Measurements from ENCODE around the gene PLD1. TPM values are rescaled to one million over a fixed set of nuclear protein-coding genes. Genes with fewer than 3 reads are reported as not detected.

The PLD1 gene
- total and polyA plus RNA-seq, 4 donors = 4.9 to 31.5 (median 18.6) TPM

DNA sequence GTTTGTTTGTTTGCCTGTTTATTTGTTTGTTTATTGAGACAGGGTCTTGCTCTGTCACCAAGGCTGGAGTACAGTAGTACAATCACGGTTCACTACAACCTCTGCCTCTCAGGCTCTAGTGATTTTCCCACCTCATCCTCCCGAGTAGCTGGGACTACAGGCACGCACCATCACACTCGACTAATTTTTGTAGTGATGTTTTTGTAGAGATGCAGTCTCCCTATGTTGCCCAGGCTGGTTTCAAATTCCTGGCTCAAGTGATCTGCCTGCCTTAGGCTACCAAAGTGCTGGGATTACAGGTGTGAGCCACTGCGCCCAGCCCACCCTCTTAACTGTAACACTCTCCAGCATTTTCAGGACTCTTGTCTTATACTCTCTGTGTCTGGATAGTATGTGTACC is 26.7 kb downstream of the PLD1 start:
- 85% methylated on average over 5 of the region's 5 CpGs for WGBS
- Histone ChIP-seq H3K27me3 (ENCODE audit: control insufficient read depth in 4 of 4, insufficient read depth in 4 of 4, low read length in 3 of 4) (no peaks in the 10 kb centered on the region), H3K4me3 (ENCODE audit: low read depth in 1 of 3, low read length in 3 of 3) (no peak overlapping the region), H3K27ac (ENCODE audit: low read depth in 1 of 2, low read length in 2 of 2) (no peak overlapping the region), H3K4me1 (ENCODE audit: control insufficient read depth in 4 of 4, insufficient read depth in 4 of 4, low read length in 3 of 4) (peaks cover 0 to 6% (median 3%) of the 10 kb centered on the region in 4 donors), H3K36me3 (ENCODE audit: control insufficient read depth in 4 of 4, insufficient read depth in 3 of 4, low read depth in 1 of 4, low read length in 3 of 4) (no peaks in the 10 kb centered on the region), H3K9ac (ENCODE audit: low read depth in 1 of 2, low read length in 2 of 2) (no peak overlapping the region), H3K9me3 (ENCODE audit: control insufficient read depth in 4 of 4, low read length in 3 of 4) (no peaks in the 10 kb centered on the region)
- TF ChIP-seq GABPA (IDR thresholded peaks at IDR 0.05 in 1 of 2, conservative IDR thresholded peaks at IDR 0.05 in 1 of 2) = no peak
- TF ChIP-seq FOXA2 (IDR thresholded peaks at IDR 0.05) = no peak
- no peak for TF ChIP-seq HNF4A (conservative IDR thresholded peaks at IDR 0.05)
- no peak for TF ChIP-seq HNF4G (IDR thresholded peaks at IDR 0.05)
- no peak for TF ChIP-seq FOXA1 (IDR thresholded peaks at IDR 0.05)
- TF ChIP-seq YY1 (IDR thresholded peaks at IDR 0.05) = no peak
- no peak for TF ChIP-seq RAD21 (IDR thresholded peaks at IDR 0.05)
- TF ChIP-seq, protein P1, sequence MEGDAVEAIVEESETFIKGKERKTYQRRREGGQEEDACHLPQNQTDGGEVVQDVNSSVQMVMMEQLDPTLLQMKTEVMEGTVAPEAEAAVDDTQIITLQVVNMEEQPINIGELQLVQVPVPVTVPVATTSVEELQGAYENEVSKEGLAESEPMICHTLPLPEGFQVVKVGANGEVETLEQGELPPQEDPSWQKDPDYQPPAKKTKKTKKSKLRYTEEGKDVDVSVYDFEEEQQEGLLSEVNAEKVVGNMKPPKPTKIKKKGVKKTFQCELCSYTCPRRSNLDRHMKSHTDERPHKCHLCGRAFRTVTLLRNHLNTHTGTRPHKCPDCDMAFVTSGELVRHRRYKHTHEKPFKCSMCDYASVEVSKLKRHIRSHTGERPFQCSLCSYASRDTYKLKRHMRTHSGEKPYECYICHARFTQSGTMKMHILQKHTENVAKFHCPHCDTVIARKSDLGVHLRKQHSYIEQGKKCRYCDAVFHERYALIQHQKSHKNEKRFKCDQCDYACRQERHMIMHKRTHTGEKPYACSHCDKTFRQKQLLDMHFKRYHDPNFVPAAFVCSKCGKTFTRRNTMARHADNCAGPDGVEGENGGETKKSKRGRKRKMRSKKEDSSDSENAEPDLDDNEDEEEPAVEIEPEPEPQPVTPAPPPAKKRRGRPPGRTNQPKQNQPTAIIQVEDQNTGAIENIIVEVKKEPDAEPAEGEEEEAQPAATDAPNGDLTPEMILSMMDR (IDR thresholded peaks at IDR 0.05; ENCODE audit: low read depth, low read length, missing input control) = no peak
- TF ChIP-seq EGR1 (IDR thresholded peaks at IDR 0.05; ENCODE audit: low read depth in 2 of 2) = no peak
- TF ChIP-seq, protein P2, sequence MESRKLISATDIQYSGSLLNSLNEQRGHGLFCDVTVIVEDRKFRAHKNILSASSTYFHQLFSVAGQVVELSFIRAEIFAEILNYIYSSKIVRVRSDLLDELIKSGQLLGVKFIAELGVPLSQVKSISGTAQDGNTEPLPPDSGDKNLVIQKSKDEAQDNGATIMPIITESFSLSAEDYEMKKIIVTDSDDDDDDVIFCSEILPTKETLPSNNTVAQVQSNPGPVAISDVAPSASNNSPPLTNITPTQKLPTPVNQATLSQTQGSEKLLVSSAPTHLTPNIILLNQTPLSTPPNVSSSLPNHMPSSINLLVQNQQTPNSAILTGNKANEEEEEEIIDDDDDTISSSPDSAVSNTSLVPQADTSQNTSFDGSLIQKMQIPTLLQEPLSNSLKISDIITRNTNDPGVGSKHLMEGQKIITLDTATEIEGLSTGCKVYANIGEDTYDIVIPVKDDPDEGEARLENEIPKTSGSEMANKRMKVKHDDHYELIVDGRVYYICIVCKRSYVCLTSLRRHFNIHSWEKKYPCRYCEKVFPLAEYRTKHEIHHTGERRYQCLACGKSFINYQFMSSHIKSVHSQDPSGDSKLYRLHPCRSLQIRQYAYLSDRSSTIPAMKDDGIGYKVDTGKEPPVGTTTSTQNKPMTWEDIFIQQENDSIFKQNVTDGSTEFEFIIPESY (IDR thresholded peaks at IDR 0.05) = no peak
- no peak for TF ChIP-seq ATF3 (IDR thresholded peaks at IDR 0.05)
- no peak for TF ChIP-seq JUND (IDR thresholded peaks at IDR 0.05)
- no peak for TF ChIP-seq NR2F2 (IDR thresholded peaks at IDR 0.05)
- TF ChIP-seq SP1 (IDR thresholded peaks at IDR 0.05) = no peak
- no peak for TF ChIP-seq REST (IDR thresholded peaks at IDR 0.05)
- no peak for TF ChIP-seq RXRA (IDR thresholded peaks at IDR 0.05)
- TF ChIP-seq, protein P3, sequence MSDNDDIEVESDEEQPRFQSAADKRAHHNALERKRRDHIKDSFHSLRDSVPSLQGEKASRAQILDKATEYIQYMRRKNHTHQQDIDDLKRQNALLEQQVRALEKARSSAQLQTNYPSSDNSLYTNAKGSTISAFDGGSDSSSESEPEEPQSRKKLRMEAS (IDR thresholded peaks at IDR 0.05) = no peak
- TF ChIP-seq TAF1 (conservative IDR thresholded peaks at IDR 0.05) = no peak
- DNase-seq (ENCODE audit: low spot score) = no peak
